Lower lobe of right lung (tissue), 2 donors: ENCODE measurements around the gene TERT. TPM values are rescaled to one million over a fixed set of nuclear protein-coding genes. Genes with fewer than 3 reads are reported as not detected.

ENCODE experiments used
- ATAC-seq, 2 donors: fragments of 200-7000 bp; cut with Tn5 transposase; one replicate each; pipeline ENCODE4 v1.9.1; 2020 to 2022; ENCODE audit warnings: mild to moderate bottlenecking in 2 of 2, moderate library complexity in 2 of 2
- DNase-seq: peaks from one replicate; pipeline ENCODE4 v3.0.0-alpha.2; 2020
- H3K27ac ChIP-seq: fragments of 200-600 bp; one replicate; pipeline ENCODE4 v1.8.0; 2022
- H3K27me3 ChIP-seq: fragments of 200-600 bp; one replicate; pipeline ENCODE4 v1.8.0; 2022; ENCODE audit warnings: low read depth
- H3K36me3 ChIP-seq: fragments of 200-600 bp; one replicate; pipeline ENCODE4 v1.8.0; 2022; ENCODE audit warnings: mild to moderate bottlenecking
- H3K4me1 ChIP-seq: fragments of 200-600 bp; one replicate; pipeline ENCODE4 v1.8.0; 2022
- H3K4me3 ChIP-seq: fragments of 200-600 bp; one replicate; pipeline ENCODE4 v1.8.0; 2022; ENCODE audit warnings: mild to moderate bottlenecking
- H3K9me3 ChIP-seq: fragments of 200-600 bp; one replicate; pipeline ENCODE4 v1.8.0; 2022
- intact Hi-C: fragments of 100-400 bp; cut with DNase I; formaldehyde crosslinking; loops from one replicate; pipeline ENCODE4 v1.11.0; 2022
- total RNA-seq: library from RNA; stranded (reverse); fragmentation: NEBNext Ultra II Directional; extraction: Animal tissue kit (Norgen Biotek cat#: 25700); gene quantifications from one replicate; pipeline ENCODE4 v1.2.1, GENCODE V29; 2021
- TF ChIP-seq, protein P1 (sequence below): fragments of 200-600 bp; IDR thresholded peaks from one replicate; pipeline ENCODE4 v1.8.0; 2022; ENCODE audit warnings: antibody characterized with exemption, mild to moderate bottlenecking
- donor health status: DM: no; HTN: yes; CAD: no; lungs with severe emphysema.

The TERT gene
- total RNA-seq, 1 donor from 2014 or later = not detected

GRCh38 chr5:1223278-1223670 lies 71.6 kb downstream of the TERT start:
- Histone ChIP-seq H3K27ac (no peak overlapping the region), H3K36me3 (no peaks in the 10 kb centered on the region), H3K4me3 (no peak overlapping the region), H3K4me1 (no peaks in the 10 kb centered on the region), H3K27me3 (peaks cover 6% of the 10 kb centered on the region), H3K9me3 (no peaks in the 10 kb centered on the region)
- ATAC-seq = no peak
- no peak for DNase-seq
- intact Hi-C loops = no loop called here
- TF ChIP-seq, protein P1, sequence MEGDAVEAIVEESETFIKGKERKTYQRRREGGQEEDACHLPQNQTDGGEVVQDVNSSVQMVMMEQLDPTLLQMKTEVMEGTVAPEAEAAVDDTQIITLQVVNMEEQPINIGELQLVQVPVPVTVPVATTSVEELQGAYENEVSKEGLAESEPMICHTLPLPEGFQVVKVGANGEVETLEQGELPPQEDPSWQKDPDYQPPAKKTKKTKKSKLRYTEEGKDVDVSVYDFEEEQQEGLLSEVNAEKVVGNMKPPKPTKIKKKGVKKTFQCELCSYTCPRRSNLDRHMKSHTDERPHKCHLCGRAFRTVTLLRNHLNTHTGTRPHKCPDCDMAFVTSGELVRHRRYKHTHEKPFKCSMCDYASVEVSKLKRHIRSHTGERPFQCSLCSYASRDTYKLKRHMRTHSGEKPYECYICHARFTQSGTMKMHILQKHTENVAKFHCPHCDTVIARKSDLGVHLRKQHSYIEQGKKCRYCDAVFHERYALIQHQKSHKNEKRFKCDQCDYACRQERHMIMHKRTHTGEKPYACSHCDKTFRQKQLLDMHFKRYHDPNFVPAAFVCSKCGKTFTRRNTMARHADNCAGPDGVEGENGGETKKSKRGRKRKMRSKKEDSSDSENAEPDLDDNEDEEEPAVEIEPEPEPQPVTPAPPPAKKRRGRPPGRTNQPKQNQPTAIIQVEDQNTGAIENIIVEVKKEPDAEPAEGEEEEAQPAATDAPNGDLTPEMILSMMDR = no peak

- Histone ChIP-seq H3K27ac (no peak overlapping the region), H3K4me3 (no peak overlapping the region), H3K4me1 (no peaks in the 10 kb centered on the region), H3K36me3 (no peaks in the 10 kb centered on the region), H3K9me3 (no peaks in the 10 kb centered on the region), H3K27me3 (peaks cover 6% of the 10 kb centered on the region)
- DNase-seq = no peak
- intact Hi-C loops = no loop called here
- TF ChIP-seq, protein P1 = no peak
- ATAC-seq = no peak
Observed at GRCh38 chr5:1222621-1223277, 72.1 kb downstream of the TERT start.

DNA sequence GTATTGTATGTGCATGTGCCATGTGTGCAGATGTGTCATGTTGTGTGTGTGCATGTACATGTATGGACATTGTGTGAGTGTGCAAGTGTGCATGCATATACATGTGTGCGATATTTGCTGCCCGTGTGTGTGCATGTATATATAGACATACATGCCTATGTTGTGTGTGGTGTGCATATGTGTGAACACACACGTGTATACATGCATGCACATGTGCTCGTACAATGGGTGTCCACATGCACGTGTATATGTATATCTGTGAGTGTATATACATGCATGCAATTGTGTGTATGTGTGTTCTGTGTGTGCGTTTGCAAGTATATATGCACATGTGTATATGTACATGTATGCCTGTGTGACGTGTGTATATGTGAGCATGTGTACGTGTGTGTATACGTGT lies 72.7 kb downstream of the TERT start:
- no peak for DNase-seq
- Histone ChIP-seq H3K27me3 (peaks cover 6% of the 10 kb centered on the region), H3K4me1 (no peaks in the 10 kb centered on the region), H3K4me3 (no peak overlapping the region), H3K27ac (no peak overlapping the region), H3K36me3 (no peaks in the 10 kb centered on the region), H3K9me3 (no peaks in the 10 kb centered on the region)
- intact Hi-C loops = no loop called here
- TF ChIP-seq, protein P1 = no peak
- ATAC-seq = no peak

DNA sequence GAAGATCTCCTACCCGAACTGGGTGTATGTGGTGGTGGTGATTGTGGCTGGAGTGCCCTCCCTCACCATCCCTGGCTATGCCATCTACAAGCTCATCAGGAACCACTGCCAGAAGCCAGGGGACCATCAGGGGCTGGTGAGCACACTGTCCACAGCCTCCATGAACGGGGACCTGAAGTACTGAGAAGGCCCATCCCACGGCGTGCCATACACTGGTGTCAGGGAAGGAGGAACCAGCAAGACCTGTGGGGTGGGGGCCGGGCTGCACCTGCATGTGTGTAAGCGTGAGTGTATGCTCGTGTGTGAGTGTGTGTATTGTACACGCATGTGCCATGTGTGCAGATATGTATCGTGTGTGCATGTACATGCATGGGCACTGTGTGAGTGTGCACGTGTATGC lies 73.1 kb downstream of the TERT start:
- TF ChIP-seq, protein P1 = no peak

GRCh38 chr5:1220831-1221230 lies 74.0 kb downstream of the TERT start:
- ATAC-seq = no peak
- DNase-seq = no peak
- no peaks in the 10 kb centered on the region for H3K4me1 ChIP-seq
- TF ChIP-seq, protein P1 = no peak
- intact Hi-C loops = no loop called here
- H3K27me3 ChIP-seq = peaks cover 6% of the 10 kb centered on the region
- no peak overlapping the region for H3K4me3 ChIP-seq
- H3K36me3 ChIP-seq = no peaks in the 10 kb centered on the region
- no peaks in the 10 kb centered on the region for H3K9me3 ChIP-seq
- H3K27ac ChIP-seq = no peak overlapping the region

More for the DNA sequence above, 73.1 kb downstream of the TERT start:
- H3K27ac ChIP-seq = no peak overlapping the region
- H3K4me1 ChIP-seq = no peaks in the 10 kb centered on the region
- ATAC-seq (no peak), DNase-seq (no peak)
- intact Hi-C loops = no loop called here
- peaks cover 6% of the 10 kb centered on the region for H3K27me3 ChIP-seq
- no peak overlapping the region for H3K4me3 ChIP-seq
- H3K36me3 ChIP-seq = no peaks in the 10 kb centered on the region
- no peaks in the 10 kb centered on the region for H3K9me3 ChIP-seq
